OCI-LY7 (cell line): Measurements from ENCODE around the gene RSRC2. TPM values are rescaled to one million over a fixed set of nuclear protein-coding genes. Genes with fewer than 3 reads are reported as not detected.

ENCODE experiments used
- BruUV-seq: library from RNA; stranded (reverse); fragments of 400-500 nt; replicated peaks from 2 replicates; lab custom pipeline; 2021; lab: Mats Ljungman, UMichigan
- CTCF ChIA-PET: fragments of 300-600 bp; sonication (Branson Sonifier 250); formaldehyde crosslinking; loops from one replicate; lab custom pipeline; 2022; ENCODE audit warnings: antibody characterized with exemption; ENCODE audit not compliant: unreplicated experiment; lab: Charles Lee
- POLR2A ChIA-PET: fragments of 300-600 bp; sonication (Branson Sonifier 250); formaldehyde crosslinking; loops from one replicate; lab custom pipeline; 2022; ENCODE audit warnings: antibody characterized with exemption; lab: Charles Lee
- DNase-seq: peaks from one replicate; pipeline ENCODE4 v3.0.0-alpha.2; 2015; ENCODE audit warnings: low spot score
- H2AFZ ChIP-seq: fragments of 200-600 bp; sonication (generic), shearing (Covaris generic); 2 replicates; pipeline ENCODE4 v1.6.1; 2014; ENCODE audit warnings: mild to moderate bottlenecking, antibody characterized with exemption, low read length, moderate library complexity
- H3K27ac ChIP-seq: fragments of 200-600 bp; sonication (generic); 2 replicates; pipeline ENCODE4 v1.5.1; 2014; ENCODE audit warnings: mixed run types, low read depth, mild to moderate bottlenecking, moderate library complexity, low read length, inconsistent platforms; ENCODE audit not compliant: poor library complexity, severe bottlenecking
- H3K36me3 ChIP-seq: fragments of 200-600 bp; sonication (generic); 2 replicates; pipeline ENCODE4 v1.6.1; 2014; ENCODE audit warnings: mild to moderate bottlenecking, antibody characterized with exemption, low read length, moderate library complexity, mixed read lengths; ENCODE audit not compliant: insufficient read depth
- H3K4me1 ChIP-seq: fragments of 200-600 bp; sonication (generic); 2 replicates; pipeline ENCODE4 v1.5.1; 2014; ENCODE audit warnings: mild to moderate bottlenecking, low read length; ENCODE audit not compliant: insufficient read depth, poor library complexity, severe bottlenecking
- H3K4me2 ChIP-seq: fragments of 200-600 bp; sonication (generic); 2 replicates; pipeline ENCODE4 v1.6.1; 2014; ENCODE audit warnings: mild to moderate bottlenecking, low read length
- H3K4me3 ChIP-seq: fragments of 200-600 bp; sonication (generic); 2 replicates; pipeline ENCODE4 v1.5.1; 2014; ENCODE audit warnings: mild to moderate bottlenecking, low read depth, low read length; ENCODE audit not compliant: poor library complexity, severe bottlenecking
- H3K79me2 ChIP-seq: fragments of 200-600 bp; sonication (generic); 2 replicates; pipeline ENCODE4 v1.6.1; 2016; ENCODE audit warnings: low read depth, mild to moderate bottlenecking, low read length, moderate library complexity, mixed read lengths; ENCODE audit not compliant: insufficient read depth
- H3K9me2 ChIP-seq: fragments of 200-600 bp; sonication (generic); 2 replicates; pipeline ENCODE4 v1.6.1; 2016; ENCODE audit warnings: mild to moderate bottlenecking, low read length, mixed read lengths; ENCODE audit not compliant: insufficient read depth
- H3K9me3 ChIP-seq: fragments of 200-600 bp; sonication (generic); 2 replicates; pipeline ENCODE4 v1.6.1; 2014; ENCODE audit warnings: mild to moderate bottlenecking, mixed run types, low read length, mixed read lengths
- H4K20me1 ChIP-seq: fragments of 200-600 bp; sonication (generic); 2 replicates; pipeline ENCODE4 v1.6.1; 2014; ENCODE audit warnings: mild to moderate bottlenecking, antibody characterized with exemption, low read length, moderate library complexity, mixed read lengths; ENCODE audit not compliant: insufficient read depth
- CTCF ChIP-seq: fragments of 200-600 bp; sonication (generic); conservative IDR thresholded peaks from 2 replicates; pipeline ENCODE4 v1.5.1; 2014; ENCODE audit warnings: mild to moderate bottlenecking, antibody characterized with exemption, low read length, moderate library complexity, mixed read lengths
- EZH2phosphoT487 ChIP-seq: fragments of 200-600 bp; sonication (generic); IDR thresholded peaks from 2 replicates; pipeline ENCODE4 v1.6.1; 2018; ENCODE audit warnings: low read depth, borderline replicate concordance, mild to moderate bottlenecking, mixed run types, antibody characterized with exemption, low read length, moderate library complexity, mixed read lengths
- intact Hi-C: fragments of 100-400 bp; cut with micrococcal nuclease; formaldehyde crosslinking; loops from one replicate; pipeline ENCODE4 v1.10.0; 2022; ENCODE audit not compliant: unreplicated experiment
- total RNA-seq, 2 experiments: library from RNA; depleted of rRNA in 1 of 2; stranded (reverse); fragments of >200 nt in 1 of 2; shearing (Covaris generic) in 1 of 2; gene quantifications; 2 replicates each; pipeline ENCODE4 v1.2.3, GENCODE V29; 2014 to 2022

The RSRC2 gene
- total RNA-seq, 2 experiments from 2014 or later, result 91.7 to 132 TPM

- TF ChIP-seq CTCF (no peak), EZH2phosphoT487 (no peak)
- POLR2A ChIA-PET, result interaction anchor here (0.8 to 3.1 kb wide), 6 partner anchors 8 to 36 kb away, joined by 3 to 25 read pairs (median 4); no protein-coding TSS in a partner anchor
- Histone ChIP-seq H4K20me1 (no peaks in the 10 kb centered on the region), H3K9me3 (no peaks in the 10 kb centered on the region), H3K4me2 (no peak overlapping the region), H2AFZ (no peak overlapping the region), H3K4me3 (no peak overlapping the region), H3K36me3 (peaks cover 98% of the 10 kb centered on the region), H3K9me2 (no peaks in the 10 kb centered on the region), H3K4me1 (no peaks in the 10 kb centered on the region), H3K79me2 (peaks cover 18% of the 10 kb centered on the region; the same call in 1 of the 2 replicates), H3K27ac (no peak overlapping the region)
- CTCF ChIA-PET, result no interaction called here
- BruUV-seq, result no TSS peak
- intact Hi-C loops, result no loop called here
- no peak for DNase-seq
These were observed 10.3 kb upstream of the RSRC2 start for GRCh38 chr12:122537021-122537420.

- no peaks in the 10 kb centered on the region for H3K9me3 ChIP-seq
- H3K4me1 ChIP-seq, result peaks cover 23% of the 10 kb centered on the region
- POLR2A ChIA-PET, result interaction anchor here (0.7 to 1.1 kb wide), 3 partner anchors 24 to 70 kb away, joined by 3 read pairs; partner anchors contain the start of gene ZCCHC8
- H4K20me1 ChIP-seq, result no peaks in the 10 kb centered on the region
- H3K9me2 ChIP-seq, result no peaks in the 10 kb centered on the region
- no peak overlapping the region for H3K27ac ChIP-seq
- no peak overlapping the region for H3K4me2 ChIP-seq
- DNase-seq, result no peak
- CTCF ChIA-PET, result no interaction called here
- intact Hi-C loops, result no loop called here
- no peak overlapping the region for H2AFZ ChIP-seq
- H3K79me2 ChIP-seq, result peaks cover 45% of the 10 kb centered on the region
- BruUV-seq, result no TSS peak
- no peak for TF ChIP-seq EZH2phosphoT487
- no peak for TF ChIP-seq CTCF
- H3K36me3 ChIP-seq, result peaks cover 97% of the 10 kb centered on the region
- H3K4me3 ChIP-seq, result no peak overlapping the region
These were observed 7.1 kb upstream of the RSRC2 start for GRCh38 chr12:122533856-122534255.

DNA sequence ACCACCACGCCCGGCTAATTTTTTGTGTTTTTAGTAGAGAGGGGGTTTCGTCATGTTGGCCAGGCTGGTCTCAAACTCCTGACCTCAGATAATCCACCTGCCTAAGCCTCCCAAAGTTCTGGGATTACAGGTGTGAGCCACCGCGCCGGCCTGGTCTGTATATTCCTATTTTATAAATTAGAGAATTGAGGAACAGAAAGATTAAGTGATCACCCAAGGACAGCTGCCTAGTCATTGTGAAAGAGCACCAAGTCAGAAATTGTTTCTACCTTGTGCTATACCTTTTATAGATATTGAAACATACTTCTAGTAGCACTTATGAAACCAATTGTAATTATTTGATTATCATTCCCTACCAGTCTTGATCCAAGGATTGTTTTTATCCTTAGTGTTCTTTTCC lies 2.3 kb upstream of the RSRC2 start:
- Histone ChIP-seq H4K20me1 (peaks cover 18% of the 10 kb centered on the region; the same call in 1 of the 2 replicates), H3K27ac (peak overlapping the region; percentile 61), H3K79me2 (peaks cover 83% of the 10 kb centered on the region), H3K4me3 (peak overlapping the region; percentile 99), H3K9me3 (no peaks in the 10 kb centered on the region), H3K36me3 (peaks cover 78% of the 10 kb centered on the region), H3K4me2 (peak overlapping the region; percentile 88), H3K9me2 (no peaks in the 10 kb centered on the region), H2AFZ (no peak overlapping the region), H3K4me1 (peaks cover 32% of the 10 kb centered on the region)
- BruUV-seq, result no TSS peak
- no peak for DNase-seq
- ChIA-PET POLR2A (interaction anchor here (0.6 to 1.9 kb wide), 4 partner anchors 8 to 30 kb away, joined by 3 to 11 read pairs (median 3); partner anchors contain the start of gene ZCCHC8), CTCF (no interaction called here)
- no peak for TF ChIP-seq CTCF
- no peak for TF ChIP-seq EZH2phosphoT487
- intact Hi-C loops, result loop anchor here (10.0 kb wide), 1 partner anchor 836 kb away; the partner anchor contains the start of gene SBNO1
